OCI-LY1 (cell line): ENCODE measurements around the gene BEND3.

Experiments used
- CTCF ChIP-seq: fragments of 200-600 bp; sonication (generic), shearing (Covaris generic); IDR thresholded peaks from 2 replicates; pipeline ENCODE4 v1.5.1; 2017; ENCODE audit warnings: mild to moderate bottlenecking, antibody characterized with exemption, low read length, moderate library complexity, mixed read lengths
- EZH2 ChIP-seq: fragments of 200-600 bp; sonication (generic), shearing (Covaris generic); IDR thresholded peaks from 2 replicates; pipeline ENCODE4 v1.8.0; 2017; ENCODE audit warnings: borderline replicate concordance, mixed run types, mild to moderate bottlenecking, antibody characterized with exemption, low read length, moderate library complexity, mixed read lengths

- TF ChIP-seq CTCF = no peak
- no peak for TF ChIP-seq EZH2
These were observed 33.3 kb downstream of the BEND3 start for GRCh38 chr6:107082045-107082444.
